ENCODE results near the gene METTL25.

GRCh38 chr12:82479511-82479910 lies 121.2 kb downstream of the METTL25 start:
- no peak for TF ChIP-seq CTCF (IDR thresholded peaks at IDR 0.05; ENCODE audit: poor library complexity, severe bottlenecking)
- no peak for TF ChIP-seq EZH2 (IDR thresholded peaks at IDR 0.05; ENCODE audit: borderline replicate concordance, insufficient read depth, low read length, poor library complexity, severe bottlenecking)
- TF ChIP-seq MXI1 (conservative IDR thresholded peaks at IDR 0.05; ENCODE audit: poor library complexity, severe bottlenecking), result no peak

All from neural cell (in vitro differentiated cells).